Endothelial cell of umbilical vein (primary cell): ENCODE results near the gene MBD5. TPM values are rescaled to one million over a fixed set of nuclear protein-coding genes. Genes with fewer than 3 reads are reported as not detected.

ENCODE experiments used
- BruUV-seq: library from RNA; stranded (reverse); fragments of 400-500 nt; replicated peaks from 2 replicates; lab custom pipeline; 2021; lab: Mats Ljungman, UMichigan
- CTCF ChIA-PET: fragments of 300-600, 350-600 bp; sonication (Branson Sonifier 250); formaldehyde crosslinking; loops from one replicate; lab custom pipeline; 2021; ENCODE audit warnings: antibody characterized with exemption, inconsistent platforms; lab: Charles Lee
- POLR2A ChIA-PET: fragments of 300-600, 350-600 bp; sonication (Branson Sonifier 250); formaldehyde crosslinking; loops from one replicate; lab custom pipeline; 2021; ENCODE audit warnings: antibody characterized with exemption, inconsistent platforms; lab: Charles Lee
- DNase-seq: peaks from one replicate; pipeline ENCODE4 v3.0.0-alpha.2; 2011; ENCODE audit warnings: low read depth, low spot score
- FAIRE-seq: peaks from 2 replicates; lab custom pipeline; 2011; peaks lifted over from hg19 to GRCh38; lab: Jason Lieb, UNC
- H2AFZ ChIP-seq: 2 replicates; pipeline ENCODE4 v1.6.0; 2012; ENCODE audit warnings: low read depth, low read length, control low read depth, inconsistent platforms
- H3K27ac ChIP-seq: 2 replicates; pipeline ENCODE4 v1.5.1; 2011; ENCODE audit warnings: low read depth, mild to moderate bottlenecking, control low read depth, low read length, moderate library complexity; ENCODE audit not compliant: insufficient read depth
- H3K27me3 ChIP-seq, 2 experiments: 2 replicates each; pipeline versions ENCODE4 v1.6.0 to v1.6.1; 2011; ENCODE audit warnings: low read length in 2 of 2, mixed read lengths in 1 of 2; ENCODE audit not compliant: control insufficient read depth in 2 of 2, insufficient read depth in 2 of 2
- H3K36me3 ChIP-seq, 2 experiments: 2 replicates in 1 of 2; 3 replicates in 1 of 2; pipeline ENCODE4 v1.5.1; 2011; ENCODE audit warnings: low read length in 2 of 2, mild to moderate bottlenecking in 1 of 2, moderate library complexity in 1 of 2; ENCODE audit not compliant: control insufficient read depth in 2 of 2, insufficient read depth in 2 of 2; ENCODE audit errors: extremely low read depth in 1 of 2
- H3K4me1 ChIP-seq: 3 replicates; pipeline ENCODE4 v1.5.1; 2011; ENCODE audit warnings: mild to moderate bottlenecking, low read length; ENCODE audit not compliant: control insufficient read depth, insufficient read depth; ENCODE audit errors: extremely low read depth
- H3K4me2 ChIP-seq: 2 replicates; pipeline ENCODE4 v1.6.1; 2011; ENCODE audit warnings: low read length, control low read depth, mixed read lengths; ENCODE audit not compliant: insufficient read depth
- H3K4me3 ChIP-seq, 3 experiments: fragments of 200-600 bp in 1 of 3; sonication (generic), shearing (Covaris generic) in 1 of 3; replicated peaks in 1 of 3; 2 replicates each; pipeline ENCODE4 v1.5.1; 2011 to 2016; ENCODE audit warnings: control low read depth in 3 of 3, low read length in 3 of 3, mild to moderate bottlenecking in 2 of 3, inconsistent platforms in 1 of 3, low read depth in 1 of 3, moderate library complexity in 1 of 3; ENCODE audit not compliant: insufficient read depth in 1 of 3
- H3K79me2 ChIP-seq: 2 replicates; pipeline ENCODE4 v1.6.0; 2012; ENCODE audit warnings: low read length, inconsistent platforms; ENCODE audit not compliant: control insufficient read depth, insufficient read depth
- H3K9ac ChIP-seq: replicated peaks from 2 replicates; pipeline ENCODE3; 2011; ENCODE audit warnings: low read length, control low read depth; ENCODE audit not compliant: insufficient read depth; ENCODE audit errors: extremely low read depth
- H3K9me1 ChIP-seq: replicated peaks from 3 replicates; pipeline ENCODE4 v1.6.0; 2011; ENCODE audit warnings: mild to moderate bottlenecking, low read length; ENCODE audit not compliant: control insufficient read depth, insufficient read depth; ENCODE audit errors: extremely low read depth
- H3K9me3 ChIP-seq: replicated peaks from 2 replicates; pipeline ENCODE4 v1.5.1; 2012; ENCODE audit warnings: low read length, inconsistent platforms; ENCODE audit not compliant: control insufficient read depth, insufficient read depth
- H4K20me1 ChIP-seq: replicated peaks from 2 replicates; pipeline ENCODE3; 2011; ENCODE audit warnings: mild to moderate bottlenecking, low read length; ENCODE audit not compliant: control insufficient read depth, insufficient read depth; ENCODE audit errors: extremely low read depth
- CTCF ChIP-seq, 2 donors: IDR thresholded peaks; 1 replicate in 1 of 2; 2 replicates in 1 of 2; pipeline ENCODE4 v1.5.1; 2011; ENCODE audit warnings: low read length in 2 of 2, mild to moderate bottlenecking in 2 of 2, moderate library complexity in 2 of 2, control low read depth in 1 of 2, inconsistent platforms in 1 of 2, low read depth in 1 of 2; ENCODE audit not compliant: insufficient read depth in 1 of 2; ENCODE audit errors: extremely low read depth in 1 of 2
- EZH2 ChIP-seq: IDR thresholded peaks from 2 replicates; pipeline ENCODE4 v1.6.1; 2012; ENCODE audit warnings: borderline replicate concordance, low read depth, mild to moderate bottlenecking, moderate library complexity, low read length, inconsistent platforms; ENCODE audit not compliant: severe bottlenecking
- FOS ChIP-seq: IDR thresholded peaks from 2 replicates; pipeline ENCODE4 v1.6.1; 2011; ENCODE audit warnings: mild to moderate bottlenecking, low read length, moderate library complexity, borderline replicate concordance; ENCODE audit not compliant: insufficient read depth
- GATA2 ChIP-seq: IDR thresholded peaks from 2 replicates; pipeline ENCODE4 v1.7.0; 2011; ENCODE audit warnings: low read depth, mild to moderate bottlenecking, moderate library complexity, mixed read lengths, low read length; ENCODE audit not compliant: insufficient read length, insufficient read depth
- JUN ChIP-seq: IDR thresholded peaks from 2 replicates; pipeline ENCODE4 v1.6.1; 2011; ENCODE audit warnings: borderline replicate concordance, low read depth; ENCODE audit not compliant: insufficient read length, insufficient read depth
- MYC ChIP-seq: IDR thresholded peaks from one replicate; pipeline ENCODE4 v1.6.1; 2011; ENCODE audit warnings: mild to moderate bottlenecking, low read depth, low read length
- POLR2A ChIP-seq: IDR thresholded peaks from 2 replicates; pipeline ENCODE4 v1.6.1; 2012; ENCODE audit warnings: low read depth, mild to moderate bottlenecking, control low read depth, low read length
- POLR2AphosphoS5 ChIP-seq: IDR thresholded peaks from 2 replicates; pipeline ENCODE4 v1.6.1; 2012; ENCODE audit warnings: low read depth, mild to moderate bottlenecking, control low read depth, low read length, moderate library complexity; ENCODE audit not compliant: insufficient read depth
- dilution Hi-C: fragments of 300-500 bp; cut with MboI; formaldehyde crosslinking; loops from one replicate; pipeline ENCODE4 v1.15.0; 2019; ENCODE audit warnings: low sequenced_read_pairs; ENCODE audit not compliant: extremely low pct_ligation_motif_present
- intact Hi-C: fragments of 100-400 bp; cut with micrococcal nuclease; formaldehyde crosslinking; loops from one replicate; pipeline ENCODE4 v1.10.0; 2022
- polyA plus RNA-seq, 4 experiments: library from polyadenylated mRNA; depleted of rRNA in 3 of 4; stranded (reverse) in 3 of 4; unstranded in 1 of 4; fragments of >200 nt; gene quantifications; 2 replicates each; pipeline versions ENCODE4 v1.2.1 to v1.2.3, GENCODE V29; 2011 to 2012; ENCODE audit warnings: missing spikeins in 1 of 4
- total RNA-seq: library from RNA; stranded (reverse); gene quantifications from 2 replicates; pipeline ENCODE4 v1.2.3, GENCODE V29; 2021
- TF ChIP-seq, protein P1 (sequence below): IDR thresholded peaks from 2 replicates; pipeline ENCODE4 v1.6.1; 2011; ENCODE audit not compliant: insufficient read depth, insufficient read length

MBD5 gene
- total and polyA plus RNA-seq, 2 donors (not counting 3 experiments of a cell fraction or from before 2014, with no cell fraction given) = 11.3 to 37.0 TPM

- no TSS peak for BruUV-seq
- POLR2A ChIA-PET = no interaction called here
These were observed 14.5 kb upstream of the MBD5 start for GRCh38 chr2:148006249-148007007.

More at GRCh38 chr2:148006249-148007007, 14.5 kb upstream of the MBD5 start:
- H3K79me2 ChIP-seq = peaks cover 34% of the 10 kb centered on the region
- H3K27me3 ChIP-seq = no peaks in the 10 kb centered on the region
- TF ChIP-seq GATA2 = no peak
- TF ChIP-seq JUN = no peak
- no peak for TF ChIP-seq POLR2A
- no peak for TF ChIP-seq MYC
- TF ChIP-seq FOS = no peak
- TF ChIP-seq EZH2 = no peak
- TF ChIP-seq CTCF (IDR thresholded peaks at IDR 0.05; ENCODE audit: extremely low read depth in 1 of 2, insufficient read depth in 1 of 2, low read depth in 1 of 2, low read length in 2 of 2) = no peak
- TF ChIP-seq, protein P1, sequence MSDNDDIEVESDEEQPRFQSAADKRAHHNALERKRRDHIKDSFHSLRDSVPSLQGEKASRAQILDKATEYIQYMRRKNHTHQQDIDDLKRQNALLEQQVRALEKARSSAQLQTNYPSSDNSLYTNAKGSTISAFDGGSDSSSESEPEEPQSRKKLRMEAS = no peak
- no peak for TF ChIP-seq POLR2AphosphoS5
- FAIRE-seq (no peak), DNase-seq (no peak)
- dilution Hi-C loops (no loop called here), intact Hi-C loops (no loop called here)
- no peak overlapping the region for H2AFZ ChIP-seq
- peaks cover 2% of the 10 kb centered on the region for H4K20me1 ChIP-seq
- CTCF ChIA-PET = no interaction called here
- no peak overlapping the region for H3K27ac ChIP-seq
- no peak overlapping the region for H3K4me2 ChIP-seq
- no peak overlapping the region for H3K9ac ChIP-seq
- H3K9me3 ChIP-seq = no peaks in the 10 kb centered on the region
- H3K4me3 ChIP-seq = no peak overlapping the region
- H3K36me3 ChIP-seq = no peaks in the 10 kb centered on the region
- H3K4me1 ChIP-seq = no peaks in the 10 kb centered on the region
- no peaks in the 10 kb centered on the region for H3K9me1 ChIP-seq
